ENCODE data around the gene PCDHGA9. TPM values are rescaled to one million over a fixed set of nuclear protein-coding genes. Genes with fewer than 3 reads are reported as not detected.

The PCDHGA9 gene
- polyA plus RNA-seq, 1 donor from 2014 or later: 0.11 TPM

GRCh38 chr5:141398608-141399007, 4.0 kb upstream of the PCDHGA9 start:
- Histone ChIP-seq H3K9me3 (ENCODE audit: low read length) (peaks cover 56% of the 10 kb centered on the region), H3K4me2 (ENCODE audit: low read length) (no peak overlapping the region)
- TF ChIP-seq MXI1 (conservative IDR thresholded peaks at IDR 0.05; ENCODE audit: poor library complexity, severe bottlenecking) (no peak), RAD21 (conservative IDR thresholded peaks at IDR 0.05) (no peak), POLR2AphosphoS5 (IDR thresholded peaks at IDR 0.05) (no peak), TAF1 (IDR thresholded peaks at IDR 0.05; ENCODE audit: low read depth) (no peak), EP300 (conservative IDR thresholded peaks at IDR 0.05; ENCODE audit: poor library complexity, severe bottlenecking) (no peak), REST (IDR thresholded peaks at IDR 0.05; ENCODE audit: borderline replicate concordance) (no peak), EZH2 (IDR thresholded peaks at IDR 0.05; ENCODE audit: borderline replicate concordance, insufficient read depth, low read length, poor library complexity, severe bottlenecking) (no peak), SMC3 (conservative IDR thresholded peaks at IDR 0.05; ENCODE audit: poor library complexity) (no peak), CTCF (IDR thresholded peaks at IDR 0.05; ENCODE audit: poor library complexity, severe bottlenecking) (no peak)

GRCh38 chr5:141399555-141400258, 2.9 kb upstream of the PCDHGA9 start:
- no peak for TF ChIP-seq EP300 (conservative IDR thresholded peaks at IDR 0.05; ENCODE audit: poor library complexity, severe bottlenecking)
- Histone ChIP-seq H3F3A (ENCODE audit: insufficient read depth, low read length, poor library complexity, severe bottlenecking) (no peaks in the 10 kb centered on the region), H3K27me3 (ENCODE audit: insufficient read depth, low read depth, low read length) (no peaks in the 10 kb centered on the region), H3K4me3 (ENCODE audit: low read length) (no peak overlapping the region), H3K9ac (ENCODE audit: low read length) (no peak overlapping the region), H2AFZ (ENCODE audit: low read depth, low read length) (no peak overlapping the region), H3K36me3 (ENCODE audit: insufficient read depth, low read length) (peaks cover 7% of the 10 kb centered on the region), H3K4me2 (ENCODE audit: low read length) (no peak overlapping the region), H3K27ac (ENCODE audit: low read length) (no peak overlapping the region), H3K9me2 (ENCODE audit: insufficient read depth, low read length) (no peaks in the 10 kb centered on the region), H4K20me1 (ENCODE audit: insufficient read depth) (no peaks in the 10 kb centered on the region), H3K79me2 (replicated peaks; ENCODE audit: insufficient read depth, low read length) (no peaks in the 10 kb centered on the region), H3K9me3 (ENCODE audit: low read length) (peaks cover 48% of the 10 kb centered on the region)

More at GRCh38 chr5:141398608-141399007, 4.0 kb upstream of the PCDHGA9 start:
- Histone ChIP-seq H3K27me3 (ENCODE audit: insufficient read depth, low read depth, low read length) (no peaks in the 10 kb centered on the region), H3K9me2 (ENCODE audit: insufficient read depth, low read length) (no peaks in the 10 kb centered on the region), H3F3A (ENCODE audit: insufficient read depth, low read length, poor library complexity, severe bottlenecking) (no peaks in the 10 kb centered on the region), H3K79me2 (replicated peaks; ENCODE audit: insufficient read depth, low read length) (no peaks in the 10 kb centered on the region), H4K20me1 (ENCODE audit: insufficient read depth) (no peaks in the 10 kb centered on the region), H2AFZ (ENCODE audit: low read depth, low read length) (no peak overlapping the region), H3K9ac (ENCODE audit: low read length) (no peak overlapping the region), H3K27ac (ENCODE audit: low read length) (no peak overlapping the region), H3K4me3 (ENCODE audit: low read length) (no peak overlapping the region), H3K36me3 (ENCODE audit: insufficient read depth, low read length) (peaks cover 7% of the 10 kb centered on the region)
